LNCaP clone FGC (cell line): Measurements from ENCODE around the gene SBSN.

Experiments
- DNase-seq: peaks from one replicate; pipeline ENCODE4 v3.0.0-alpha.2; 2011; ENCODE audit warnings: low read depth
- H3K4me3 ChIP-seq: 2 replicates; pipeline ENCODE4 v1.5.1; 2011; ENCODE audit warnings: mild to moderate bottlenecking, low read depth, low read length, control low read depth
- CTCF ChIP-seq: IDR thresholded peaks from 2 replicates; pipeline ENCODE4 v1.5.1; 2012; ENCODE audit warnings: mild to moderate bottlenecking; ENCODE audit not compliant: control insufficient read depth, insufficient read depth; ENCODE audit errors: extremely low read depth

SBSN gene

DNA sequence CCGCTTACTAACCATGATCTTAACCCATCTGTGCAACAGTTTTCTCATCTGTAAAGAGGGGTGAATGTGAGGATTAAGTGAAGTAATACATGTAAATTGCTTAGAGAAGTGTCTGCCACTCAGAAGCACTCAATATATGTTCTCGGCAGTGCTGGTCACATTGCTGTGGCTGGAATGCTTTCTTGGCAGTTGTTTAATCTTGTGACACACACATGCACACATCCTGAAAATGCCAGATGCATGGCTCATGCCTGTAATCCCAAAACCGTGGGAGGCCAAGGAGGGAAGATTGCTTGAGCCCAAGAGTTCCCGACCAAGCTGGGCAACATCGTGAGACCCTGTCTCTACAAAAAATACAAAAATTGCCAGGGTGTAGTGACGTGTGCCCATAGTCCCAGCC lies 9.8 kb downstream of the SBSN start:
- no peak overlapping the region for H3K4me3 ChIP-seq
- no peak for TF ChIP-seq CTCF
- DNase-seq = no peak

GRCh38 chr19:35517342-35517741 lies 10.8 kb downstream of the SBSN start:
- no peak overlapping the region for H3K4me3 ChIP-seq
- TF ChIP-seq CTCF = no peak
- no peak for DNase-seq

DNA sequence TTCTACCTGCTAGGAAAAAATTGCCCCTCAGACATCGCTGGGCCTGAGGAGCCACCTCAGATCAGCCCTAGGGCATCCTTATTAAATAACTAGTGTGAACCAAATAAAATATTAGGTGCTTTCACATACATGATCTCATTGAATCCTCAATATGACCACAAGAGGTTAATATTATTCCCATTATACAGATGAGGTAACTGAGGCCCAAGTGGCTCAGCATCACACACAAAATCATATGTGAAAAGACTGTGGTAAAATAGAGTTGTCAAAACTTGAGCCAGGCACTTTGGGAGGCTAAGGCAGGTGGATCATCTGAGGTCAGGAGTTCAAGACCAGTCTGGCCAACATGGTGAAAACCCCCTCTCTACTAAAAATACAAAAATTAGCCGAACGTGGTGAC lies 11.8 kb downstream of the SBSN start:
- DNase-seq = no peak
- no peak for TF ChIP-seq CTCF

GRCh38 chr19:35514282-35514809 lies 13.8 kb downstream of the SBSN start:
- TF ChIP-seq CTCF = no peak
- H3K4me3 ChIP-seq = no peak overlapping the region
- no peak for DNase-seq

More for the DNA sequence above, 11.8 kb downstream of the SBSN start:
- H3K4me3 ChIP-seq = no peak overlapping the region

- TF ChIP-seq CTCF = 0 out of 2 replicates have a peak, but pooled peaks have one; percentile 14
- no peak for DNase-seq
- H3K4me3 ChIP-seq = no peak within 1 kb of the TSS
These were observed 14.4 kb downstream of the SBSN start, which contains the start of gene DMKN for GRCh38 chr19:35513628-35514281. Gene DMKN, minus strand, starts transcription at chr19:35513649. Its CDS starts 174 bp downstream, at chr19:35513475.

GRCh38 chr19:35512831-35513627 lies 15.1 kb downstream of the SBSN start:
- no peak overlapping the region for H3K4me3 ChIP-seq
- no peak for TF ChIP-seq CTCF
- no peak for DNase-seq
